Progenitor cell of endocrine pancreas (in vitro differentiated cells): ENCODE measurements around the gene C6orf118. TPM values are rescaled to one million over a fixed set of nuclear protein-coding genes. Genes with fewer than 3 reads are reported as not detected.

Experiments
- DNase-seq: peaks from one replicate; pipeline ENCODE4 v3.0.0; 2021; ENCODE audit warnings: low spot score; ENCODE audit not compliant: unreplicated experiment
- H3K27ac Mint-ChIP-seq: 2 replicates; pipeline ENCODE4 v1.8.0; 2021; ENCODE audit warnings: mild to moderate bottlenecking, moderate library complexity, mixed read lengths
- H3K27me3 Mint-ChIP-seq: 2 replicates; pipeline ENCODE4 v1.8.0; 2021; ENCODE audit warnings: mixed read lengths
- H3K36me3 Mint-ChIP-seq: 2 replicates; pipeline ENCODE4 v1.8.0; 2022; ENCODE audit warnings: mixed read lengths; ENCODE audit not compliant: insufficient read depth
- H3K4me1 Mint-ChIP-seq: 2 replicates; pipeline ENCODE4 v1.8.0; 2021; ENCODE audit warnings: low read depth, mixed read lengths
- H3K4me3 Mint-ChIP-seq: 2 replicates; pipeline ENCODE4 v1.8.0; 2021; ENCODE audit warnings: low read depth, mild to moderate bottlenecking, moderate library complexity, mixed read lengths
- H3K9me3 Mint-ChIP-seq: 2 replicates; pipeline ENCODE4 v1.8.0; 2021; ENCODE audit warnings: low read depth, mixed read lengths
- CTCF ChIP-seq: fragments of 200-600 bp; sonication (generic); IDR thresholded peaks from one replicate; pipeline ENCODE4 v1.5.0; 2021; ENCODE audit warnings: antibody characterized with exemption, mild to moderate bottlenecking; ENCODE audit not compliant: unreplicated experiment
- total RNA-seq: library from RNA; stranded (reverse); gene quantifications from 2 replicates; pipeline ENCODE4 v1.2.1, GENCODE V29; 2021

C6orf118 gene
- total RNA-seq, 1 donor from 2014 or later = 1.7 TPM

- H3K27me3 Mint-ChIP-seq = no peaks in the 10 kb centered on the region
Observed at GRCh38 chr6:165268987-165269386, 40.4 kb downstream of the C6orf118 start.

DNA sequence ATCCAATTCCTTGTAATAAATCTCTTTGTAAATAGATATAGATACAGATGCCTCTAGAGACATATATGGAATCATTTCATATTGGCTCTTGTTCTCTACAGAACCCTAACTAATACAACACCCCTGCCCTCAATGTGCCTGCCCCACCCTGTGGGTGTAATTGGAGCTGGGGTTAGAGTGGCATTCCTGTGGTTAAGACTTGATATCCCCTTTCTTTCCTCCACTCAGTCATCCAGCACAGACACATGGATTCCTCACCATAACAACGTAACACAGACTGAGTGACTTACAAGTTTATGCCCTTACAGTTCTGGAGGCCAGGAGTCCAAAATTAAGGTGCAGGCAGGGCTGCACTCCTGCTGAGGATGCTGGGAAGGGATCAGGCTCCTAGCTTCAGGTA is 42.8 kb downstream of the C6orf118 start:
- no peaks in the 10 kb centered on the region for H3K36me3 Mint-ChIP-seq
- no peaks in the 10 kb centered on the region for H3K9me3 Mint-ChIP-seq
- H3K4me1 Mint-ChIP-seq = peaks cover 6% of the 10 kb centered on the region
- H3K27ac Mint-ChIP-seq = no peak overlapping the region
- no peaks in the 10 kb centered on the region for H3K27me3 Mint-ChIP-seq
- no peak overlapping the region for H3K4me3 Mint-ChIP-seq
- TF ChIP-seq CTCF = no peak
- DNase-seq = no peak

More at GRCh38 chr6:165268987-165269386, 40.4 kb downstream of the C6orf118 start:
- TF ChIP-seq CTCF = no peak
- no peaks in the 10 kb centered on the region for H3K36me3 Mint-ChIP-seq
- DNase-seq = no peak
- no peak overlapping the region for H3K4me3 Mint-ChIP-seq
- H3K27ac Mint-ChIP-seq = no peak overlapping the region
- peaks cover 6% of the 10 kb centered on the region for H3K4me1 Mint-ChIP-seq
- H3K9me3 Mint-ChIP-seq = no peaks in the 10 kb centered on the region

- peaks cover 6% of the 10 kb centered on the region for H3K4me1 Mint-ChIP-seq
- no peak overlapping the region for H3K4me3 Mint-ChIP-seq
- H3K27me3 Mint-ChIP-seq = no peaks in the 10 kb centered on the region
- no peak for DNase-seq
- no peak for TF ChIP-seq CTCF
- H3K36me3 Mint-ChIP-seq = no peaks in the 10 kb centered on the region
- H3K27ac Mint-ChIP-seq = no peak overlapping the region
- no peaks in the 10 kb centered on the region for H3K9me3 Mint-ChIP-seq
Observed at GRCh38 chr6:165266191-165266590, 43.2 kb downstream of the C6orf118 start.

DNA sequence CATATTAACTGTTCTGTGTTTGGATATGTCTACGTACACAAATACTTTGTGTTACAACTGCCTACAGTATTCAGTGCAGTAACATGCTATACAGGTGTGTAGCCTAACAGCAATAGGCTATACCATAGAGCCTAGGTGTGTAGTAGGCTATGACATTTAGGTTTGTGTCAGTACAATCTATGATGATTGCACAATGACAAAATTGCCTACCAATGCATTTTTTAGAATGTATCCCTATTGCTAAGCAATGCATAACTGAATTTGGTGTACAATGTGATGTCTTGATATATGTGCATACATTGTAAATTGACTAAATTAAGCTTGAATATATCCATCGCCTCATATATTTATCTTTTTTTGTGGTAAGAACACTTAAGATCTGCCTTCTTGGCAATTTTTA is 48.9 kb downstream of the C6orf118 start:
- TF ChIP-seq CTCF = no peak
- Mint-ChIP-seq H3K9me3 (peaks cover 22% of the 10 kb centered on the region), H3K4me3 (no peak overlapping the region), H3K36me3 (no peaks in the 10 kb centered on the region), H3K27me3 (no peaks in the 10 kb centered on the region), H3K27ac (no peak overlapping the region), H3K4me1 (no peaks in the 10 kb centered on the region)
- DNase-seq = no peak

GRCh38 chr6:165249808-165250207 is 59.6 kb downstream of the C6orf118 start:
- no peaks in the 10 kb centered on the region for H3K36me3 Mint-ChIP-seq
- no peak overlapping the region for H3K4me3 Mint-ChIP-seq
- TF ChIP-seq CTCF = no peak
- no peak overlapping the region for H3K27ac Mint-ChIP-seq
- no peaks in the 10 kb centered on the region for H3K9me3 Mint-ChIP-seq
- DNase-seq = no peak
- H3K27me3 Mint-ChIP-seq = no peaks in the 10 kb centered on the region
- no peaks in the 10 kb centered on the region for H3K4me1 Mint-ChIP-seq

GRCh38 chr6:165245701-165246100 is 63.7 kb downstream of the C6orf118 start:
- Mint-ChIP-seq H3K4me1 (no peaks in the 10 kb centered on the region), H3K27ac (no peak overlapping the region), H3K4me3 (no peak overlapping the region)

More at GRCh38 chr6:165245701-165246100, 63.7 kb downstream of the C6orf118 start:
- H3K9me3 Mint-ChIP-seq = no peaks in the 10 kb centered on the region
- H3K27me3 Mint-ChIP-seq = no peaks in the 10 kb centered on the region
- H3K36me3 Mint-ChIP-seq = no peaks in the 10 kb centered on the region
- DNase-seq = no peak
- TF ChIP-seq CTCF = no peak
